GM12878 (cell line): Measurements from ENCODE around the gene CACNA1D. TPM values are rescaled to one million over a fixed set of nuclear protein-coding genes. Genes with fewer than 3 reads are reported as not detected.

Experiments
- ATAC-seq: fragments of 200-7000 bp; cut with Tn5 transposase; 3 replicates; pipeline ENCODE4 v1.9.1; 2020; ENCODE audit warnings: mild to moderate bottlenecking, moderate library complexity
- BruUV-seq: library from RNA; stranded (reverse); fragments of 400-500 nt; replicated peaks from 2 replicates; lab custom pipeline; 2021; lab: Mats Ljungman, UMichigan
- CTCF ChIA-PET: fragments of 300-600 bp; sonication (Branson Sonifier 250); formaldehyde crosslinking; extraction: SDS; loops from one replicate; lab custom pipeline; 2021; ENCODE audit warnings: inconsistent platforms; lab: Yijun Ruan, JAX
- POLR2A ChIA-PET: fragments of 350-600 bp; formaldehyde crosslinking; extraction: SDS; loops from one replicate; lab custom pipeline; 2021; ENCODE audit warnings: inconsistent platforms; lab: Charles Lee
- RAD21 ChIA-PET: fragments of 300-600 bp; sonication (Branson Sonifier 250); formaldehyde crosslinking; loops from one replicate; lab custom pipeline; 2023; ENCODE audit warnings: antibody characterized with exemption; ENCODE audit not compliant: unreplicated experiment; lab: Charles Lee
- SMC1A ChIA-PET: fragments of 300-600 bp; sonication (Branson Sonifier 250); formaldehyde crosslinking; loops from one replicate; lab custom pipeline; 2023; ENCODE audit not compliant: unreplicated experiment, uncharacterized antibody; lab: Charles Lee
- DNase-seq: peaks from one replicate; pipeline ENCODE4 v3.0.0-alpha.2; 2011; ENCODE audit warnings: low read depth, low spot score
- FAIRE-seq: peaks from 3 replicates; lab custom pipeline; 2011; peaks lifted over from hg19 to GRCh38; lab: Jason Lieb, UNC
- H2AFZ ChIP-seq: 2 replicates; pipeline ENCODE4 v1.6.0; 2011; ENCODE audit warnings: low read depth, low read length, control low read depth; ENCODE audit not compliant: control insufficient read depth
- H3K27ac ChIP-seq: 2 replicates; pipeline ENCODE4 v1.5.1; 2011; ENCODE audit warnings: control low read depth; ENCODE audit not compliant: control insufficient read depth, insufficient read depth
- H3K27me3 ChIP-seq, 2 experiments: replicated peaks in 1 of 2; 2 replicates each; pipeline versions ENCODE4 v1.6.0 to v1.6.1; 2011; ENCODE audit warnings: low read length in 1 of 2; ENCODE audit not compliant: control insufficient read depth in 2 of 2, insufficient read depth in 2 of 2
- H3K36me3 ChIP-seq, 2 experiments: 2 replicates each; pipeline ENCODE4 v1.5.1; 2011; ENCODE audit warnings: low read length in 1 of 2; ENCODE audit not compliant: control insufficient read depth in 2 of 2, insufficient read depth in 2 of 2
- H3K4me1 ChIP-seq: 2 replicates; pipeline ENCODE4 v1.6.1; 2011; ENCODE audit warnings: mild to moderate bottlenecking, low read length, moderate library complexity, mixed read lengths; ENCODE audit not compliant: control insufficient read depth, insufficient read depth
- H3K4me2 ChIP-seq: 2 replicates; pipeline ENCODE4 v1.6.0; 2011; ENCODE audit warnings: control low read depth; ENCODE audit not compliant: control insufficient read depth, insufficient read depth
- H3K4me3 ChIP-seq: fragments of 200-600 bp; sonication (generic); 2 replicates; pipeline ENCODE4 v1.5.1; 2016
- H3K79me2 ChIP-seq: 2 replicates; pipeline ENCODE4 v1.6.0; 2011; ENCODE audit warnings: low read length; ENCODE audit not compliant: control insufficient read depth, insufficient read depth
- H3K9ac ChIP-seq: 2 replicates; pipeline ENCODE4 v1.8.0; 2011; ENCODE audit warnings: low read length, control low read depth, mixed read lengths; ENCODE audit not compliant: control insufficient read depth, insufficient read depth
- H3K9me3 ChIP-seq: replicated peaks from 3 replicates; pipeline ENCODE4 v1.5.1; 2011; ENCODE audit warnings: mild to moderate bottlenecking, low read length; ENCODE audit not compliant: control insufficient read depth, insufficient read depth
- H4K20me1 ChIP-seq: 2 replicates; pipeline ENCODE4 v1.6.0; 2011; ENCODE audit not compliant: control insufficient read depth, insufficient read depth
- BCL11A ChIP-seq: IDR thresholded peaks from 2 replicates; pipeline ENCODE4 v1.6.1; 2011; ENCODE audit warnings: low read depth, low read length
- CTCF ChIP-seq, 3 experiments: IDR thresholded peaks in 2 of 3; conservative IDR thresholded peaks in 1 of 3; 2 replicates each; pipeline ENCODE4 v1.5.1; 2011; ENCODE audit warnings: low read depth in 3 of 3, low read length in 3 of 3, mild to moderate bottlenecking in 3 of 3, control low read depth in 2 of 3, moderate library complexity in 2 of 3, inconsistent platforms in 1 of 3, mixed read lengths in 1 of 3; ENCODE audit not compliant: control insufficient read depth in 2 of 3, insufficient read depth in 1 of 3; ENCODE audit errors: extremely low read depth in 1 of 3
- MTA3 ChIP-seq: IDR thresholded peaks from 2 replicates; pipeline ENCODE4 v1.6.1; 2012; ENCODE audit warnings: low read length, inconsistent platforms, borderline replicate concordance
- NRF1 ChIP-seq: conservative IDR thresholded peaks from 2 replicates; pipeline ENCODE4 v1.6.1; 2011; ENCODE audit warnings: mild to moderate bottlenecking, low read depth, low read length, improper control_type of control experiment
- POU2F2 ChIP-seq: IDR thresholded peaks from 3 replicates; pipeline ENCODE4 v1.6.1; 2011; ENCODE audit warnings: low read depth, mild to moderate bottlenecking, low read length, borderline replicate concordance
- RAD21 ChIP-seq: IDR thresholded peaks from 2 replicates; pipeline ENCODE4 v1.6.1; 2011; ENCODE audit warnings: mild to moderate bottlenecking, low read depth, low read length, moderate library complexity; ENCODE audit not compliant: insufficient read depth
- RAD51 ChIP-seq: fragments of 450-650 bp; IDR thresholded peaks from 2 replicates; pipeline ENCODE4 v1.6.1; 2016; ENCODE audit warnings: moderate library complexity, mild to moderate bottlenecking, inconsistent platforms
- RUNX3 ChIP-seq: IDR thresholded peaks from 2 replicates; pipeline ENCODE4 v1.6.1; 2012; ENCODE audit warnings: low read length, inconsistent platforms
- SIX5 ChIP-seq: IDR thresholded peaks from 2 replicates; pipeline ENCODE4 v1.6.1; 2011; ENCODE audit warnings: mild to moderate bottlenecking, low read depth, low read length, moderate library complexity; ENCODE audit not compliant: severe bottlenecking
- SMAD1 ChIP-seq: fragments of 450-650 bp; IDR thresholded peaks from 2 replicates; pipeline ENCODE4 v1.6.1; 2018; ENCODE audit warnings: mild to moderate bottlenecking, low read depth; ENCODE audit not compliant: partially characterized antibody
- TCF12 ChIP-seq: IDR thresholded peaks from 2 replicates; pipeline ENCODE4 v1.6.1; 2011; ENCODE audit warnings: low read depth, mild to moderate bottlenecking, low read length
- TCF7 ChIP-seq: IDR thresholded peaks from 2 replicates; pipeline ENCODE4 v1.6.1; 2014; ENCODE audit warnings: antibody characterized with exemption, borderline replicate concordance
- WGBS: methylation state at CpG from one replicate; pipeline ENCODE4 v1.1.6; 2016; ENCODE audit warnings: low lambda C conversion rate; ENCODE audit not compliant: insufficient replicate concordance, insufficient coverage; ENCODE audit errors: missing lambda C conversion rate; 5-methylcytosine and 5-hydroxymethylcytosine counted together
- in situ Hi-C: fragments of 300-500 bp; cut with MboI; formaldehyde crosslinking; loops from 9 replicates; pipeline ENCODE4 v1.14.3; 2018; ENCODE audit warnings: mixed read lengths
- intact Hi-C: fragments of 100-400 bp; cut with micrococcal nuclease; formaldehyde crosslinking; loops from one replicate; pipeline ENCODE4 v1.14.2; 2022; ENCODE audit not compliant: unreplicated experiment
- polyA plus RNA-seq, 11 experiments: library from polyadenylated mRNA; depleted of rRNA in 4 of 11; unstranded in 6 of 11; stranded (reverse) in 5 of 11; fragments of >200 nt; fragmentation: Nextera tagmentation in 4 of 11; fragmentation: Illumina TruSeq in 1 of 11; extraction: Ambion mirVana in 4 of 11; extraction: Trizol in 1 of 11; gene quantifications; 1 replicate in 1 of 11; 2 replicates in 10 of 11; pipeline versions ENCODE4 v1.2.1 to v1.2.3, GENCODE V29; 2011 to 2016; ENCODE audit warnings: inconsistent platforms in 2 of 11, missing spikeins in 2 of 11, low read depth in 1 of 11
- total RNA-seq, 4 experiments: library from RNA; depleted of rRNA in 3 of 4; stranded (reverse); fragments of >200 nt in 3 of 4; fragmentation: Illumina TruSeq in 1 of 4; extraction: Trizol in 1 of 4; gene quantifications; 2 replicates each; pipeline versions ENCODE4 v1.2.1 to v1.2.3, GENCODE V29; 2013 to 2021

The CACNA1D gene
- total and polyA plus RNA-seq, 10 of the 15 experiments (the other 5 are each of a cell fraction or from before 2014, with no cell fraction given): 0.21 to 24.4 (median 1.6) TPM

- no peak for TF ChIP-seq NRF1
- no peak for TF ChIP-seq RUNX3
- no peak for TF ChIP-seq MTA3
- TF ChIP-seq SIX5: no peak
- TF ChIP-seq TCF12: no peak
- TF ChIP-seq TCF7: no peak
- TF ChIP-seq BCL11A: no peak
Observed at GRCh38 chr3:53616971-53617892, 122.8 kb downstream of the CACNA1D start (continued).

GRCh38 chr3:53617893-53618523 lies 123.6 kb downstream of the CACNA1D start:
- FAIRE-seq: no peak
- intact Hi-C loops (no loop called here), in situ Hi-C loops (no loop called here)
- Histone ChIP-seq H3K79me2 (no peaks in the 10 kb centered on the region), H3K27ac (no peak overlapping the region), H3K9ac (no peak overlapping the region), H3K27me3 (peaks cover 0 to 3% of the 10 kb centered on the region in 2 experiments; a peak in 1 of 4 replicates), H3K4me3 (no peak overlapping the region), H2AFZ (no peak overlapping the region), H3K36me3 (no peaks in the 10 kb centered on the region), H3K9me3 (no peaks in the 10 kb centered on the region), H3K4me1 (no peaks in the 10 kb centered on the region), H4K20me1 (no peaks in the 10 kb centered on the region), H3K4me2 (no peak overlapping the region)
- DNase-seq: no peak
- BruUV-seq: no TSS peak
- ATAC-seq: no peak
- TF ChIP-seq SMAD1: no peak
- no peak for TF ChIP-seq POU2F2
- no peak for TF ChIP-seq TCF12
- TF ChIP-seq CTCF (IDR thresholded peaks at IDR 0.05 in 2 of 3, conservative IDR thresholded peaks at IDR 0.05 in 1 of 3; ENCODE audit: control insufficient read depth in 2 of 3, extremely low read depth in 1 of 3, insufficient read depth in 1 of 3, low read depth in 3 of 3, low read length in 3 of 3): no peak
- TF ChIP-seq RAD51: no peak
- no peak for TF ChIP-seq RAD21
- WGBS: 38% methylated on average over 8 of the region's 8 CpGs
- CTCF ChIA-PET: interaction anchor here (0.5 to 1.1 kb wide), 2 partner anchors 92 to 170 kb away, joined by 3 to 4 read pairs; no protein-coding TSS in a partner anchor
- SMC1A ChIA-PET: interaction anchor here (1.0 kb wide), 1 partner anchor 24 kb away, joined by 3 read pairs; no protein-coding TSS in a partner anchor
- RAD21 ChIA-PET: no interaction called here
- POLR2A ChIA-PET: interaction anchor here (0.6 kb wide), 1 partner anchor 33 kb away, joined by 3 read pairs; no protein-coding TSS in a partner anchor
